Aorta (tissue), 5 donors: Measurements from ENCODE around the gene CDH15. TPM values are rescaled to one million over a fixed set of nuclear protein-coding genes. Genes with fewer than 3 reads are reported as not detected.
A peak's percentile ranks its signal among the peaks of the same experiment; 100 is the strongest.

Experiments
- ATAC-seq: fragments of 200-7000 bp; cut with Tn5 transposase; one replicate; pipeline ENCODE4 v1.9.1; 2022; ENCODE audit warnings: moderate library complexity; ENCODE audit not compliant: low FRiP score
- DNase-seq, 2 donors: peaks; one replicate each; pipeline ENCODE4 v3.0.0-alpha.2; 2020
- H3K27ac ChIP-seq, 2 donors: one replicate each; pipeline ENCODE4 v1.5.1; 2013; ENCODE audit warnings: low read length in 2 of 2, mild to moderate bottlenecking in 2 of 2, moderate library complexity in 2 of 2, control low read depth in 1 of 2, inconsistent platforms in 1 of 2, low read depth in 1 of 2
- H3K27me3 ChIP-seq, 2 donors: one replicate each; pipeline ENCODE4 v1.6.1; 2013; ENCODE audit warnings: control low read depth in 1 of 2, low read length in 1 of 2, mild to moderate bottlenecking in 1 of 2, moderate library complexity in 1 of 2; ENCODE audit not compliant: insufficient read depth in 2 of 2, control insufficient read depth in 1 of 2
- H3K36me3 ChIP-seq, 2 donors: one replicate each; pipeline ENCODE4 v1.6.1; 2013; ENCODE audit warnings: control low read depth in 1 of 2, low read length in 1 of 2, mild to moderate bottlenecking in 1 of 2; ENCODE audit not compliant: insufficient read depth in 2 of 2, control insufficient read depth in 1 of 2
- H3K4me1 ChIP-seq, 2 donors: one replicate each; pipeline ENCODE4 v1.6.1; 2013; ENCODE audit warnings: low read length in 2 of 2, control low read depth in 1 of 2, mild to moderate bottlenecking in 1 of 2, moderate library complexity in 1 of 2; ENCODE audit not compliant: insufficient read depth in 2 of 2, control insufficient read depth in 1 of 2
- H3K4me3 ChIP-seq, 2 donors: one replicate each; pipeline ENCODE4 v1.5.1; 2013; ENCODE audit warnings: low read length in 2 of 2, control low read depth in 1 of 2, mild to moderate bottlenecking in 1 of 2
- H3K9me3 ChIP-seq: one replicate; pipeline ENCODE4 v1.6.1; 2013; ENCODE audit warnings: mild to moderate bottlenecking, low read length; ENCODE audit not compliant: control insufficient read depth
- WGBS, 2 donors: extraction: QIAGEN DNeasy Blood & Tissue Kit; methylation state at CpG; one replicate each; pipeline ENCODE4 v1.1.7; 2013; 5-methylcytosine and 5-hydroxymethylcytosine counted together
- intact Hi-C, 2 donors: fragments of 100-400 bp; cut with DNase I; formaldehyde crosslinking; loops; one replicate each; pipeline versions ENCODE4 v1.14.2 to v1.15.0; 2022
- polyA plus RNA-seq, 2 donors: library from polyadenylated mRNA; stranded (reverse); fragments of 200-250 nt; gene quantifications; one replicate each; pipeline ENCODE4 v1.2.3, GENCODE V29; 2013
- total RNA-seq, 2 donors: library from RNA; stranded (reverse); fragmentation: NEBNext Ultra II Directional; extraction: Animal tissue kit (Norgen Biotek cat#: 25700); gene quantifications; one replicate each; pipeline ENCODE4 v1.2.1, GENCODE V29; 2021
- donor health status: healthy with polysubstance abuse.
- donor health status: Bipolar disorder and iron deficiency.
- donor health status: DM: no; HTN: no; CAD: no.
- donor health status: DM: no; HTN: no; CAD: no.
- donor health status: DM: yes; HTN: yes; CAD: no.

The CDH15 gene
- total and polyA plus RNA-seq, 4 donors: 0.08 to 0.21 TPM; not detected in 2

DNA sequence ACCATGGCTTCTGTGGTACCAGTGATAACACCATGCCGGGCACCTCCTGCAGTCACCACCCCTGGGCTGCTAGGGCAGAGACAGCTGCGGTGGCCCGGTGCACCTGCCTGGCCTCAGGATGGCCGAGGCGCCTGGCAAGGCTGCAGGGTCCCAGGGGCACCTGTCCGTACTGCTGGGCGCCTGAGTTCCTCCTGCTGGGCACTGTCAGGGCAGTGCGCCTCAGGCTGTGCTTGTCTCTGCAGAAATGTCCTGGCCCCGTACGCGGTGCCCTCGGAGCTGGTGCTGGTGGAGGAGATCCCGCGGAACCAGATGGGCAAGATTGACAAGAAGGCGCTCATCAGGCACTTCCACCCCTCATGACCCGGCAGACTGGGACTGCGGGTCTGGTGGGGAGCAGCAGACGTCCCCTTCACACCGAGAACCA is 17.7 kb upstream of the CDH15 start:
- no peak for DNase-seq
- no peaks in the 10 kb centered on the region for H3K27me3 ChIP-seq
- no peak overlapping the region for H3K27ac ChIP-seq
- H3K36me3 ChIP-seq: no peaks in the 10 kb centered on the region
- intact Hi-C loops: no loop called here
- H3K4me3 ChIP-seq: no peak overlapping the region
- WGBS, 2 donors: 94 to 95% methylated on average over 19 of the region's 19 CpGs
- H3K4me1 ChIP-seq: no peaks in the 10 kb centered on the region
- ATAC-seq: no peak
- H3K9me3 ChIP-seq: no peaks in the 10 kb centered on the region

DNA sequence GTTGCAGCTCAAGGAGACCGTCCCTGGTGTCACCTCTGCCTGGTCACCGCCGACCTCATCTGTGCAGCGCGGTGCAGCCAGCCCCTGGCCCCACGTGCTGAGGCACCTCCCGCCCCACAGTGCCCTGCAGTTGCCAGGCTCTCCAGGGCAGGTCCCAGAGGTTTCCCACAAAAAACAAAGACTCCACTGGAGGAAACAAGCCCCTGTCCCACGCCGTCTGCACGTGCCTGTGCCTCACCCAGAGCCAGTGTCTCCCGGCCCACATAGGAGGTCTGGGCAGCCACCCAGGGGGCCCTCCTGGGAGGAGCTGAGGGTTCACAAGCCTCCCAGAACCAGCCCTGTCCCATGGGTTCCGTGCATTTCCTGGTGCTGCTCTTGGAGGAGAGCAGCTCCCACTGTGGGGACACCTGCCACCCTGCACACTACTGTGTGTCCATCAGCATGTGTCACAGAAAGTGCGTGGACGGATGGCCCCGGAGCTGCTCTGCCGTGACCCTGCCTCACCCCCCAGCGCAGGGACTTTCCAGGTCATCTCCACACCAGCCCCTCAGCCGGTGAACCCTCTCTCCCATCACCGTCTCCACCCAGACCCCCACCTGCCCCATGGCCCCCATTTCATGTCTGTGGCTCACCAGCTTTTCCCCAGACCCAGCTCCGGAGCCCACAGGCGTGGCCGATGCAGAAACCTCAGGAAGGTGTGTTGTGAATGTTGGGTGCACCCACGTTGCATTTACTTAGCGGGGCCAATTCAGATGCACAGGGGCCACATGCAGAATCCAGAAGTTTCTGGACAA is 17.0 kb upstream of the CDH15 start:
- H3K9me3 ChIP-seq: no peaks in the 10 kb centered on the region
- no peak for DNase-seq
- H3K36me3 ChIP-seq: no peaks in the 10 kb centered on the region
- H3K27me3 ChIP-seq: no peaks in the 10 kb centered on the region
- intact Hi-C loops: no loop called here
- no peak overlapping the region for H3K4me3 ChIP-seq
- no peak overlapping the region for H3K27ac ChIP-seq
- WGBS, 2 donors: 53 to 55% methylated on average over 24 of the region's 24 CpGs
- H3K4me1 ChIP-seq: no peaks in the 10 kb centered on the region
- ATAC-seq: peak; percentile 31

DNA sequence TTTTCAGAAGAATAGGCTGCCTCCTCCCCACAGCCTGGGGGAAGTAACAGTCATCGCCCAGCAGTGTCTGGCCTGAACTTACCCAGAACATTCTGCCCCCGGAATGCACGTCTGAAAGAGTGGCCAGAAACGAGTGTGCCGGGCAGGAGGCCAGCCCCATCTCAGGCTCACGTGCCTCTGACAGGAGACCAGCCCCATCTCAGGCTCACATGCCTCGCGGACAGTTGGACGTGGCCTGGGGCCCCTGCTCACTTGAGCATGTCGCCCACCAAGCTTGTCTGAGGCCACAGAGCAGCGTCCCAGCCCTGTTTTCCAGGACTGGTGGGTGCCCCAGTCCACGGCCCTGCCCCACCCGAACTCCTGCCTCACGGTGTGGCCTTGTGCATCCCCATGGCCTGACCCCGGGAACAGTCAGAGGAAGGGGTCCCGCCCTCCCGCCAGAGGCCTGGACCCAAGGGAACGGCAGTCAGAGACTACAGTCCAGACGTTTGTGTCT is 16.3 kb upstream of the CDH15 start:
- intact Hi-C loops: no loop called here
- ATAC-seq (peak; percentile 57), DNase-seq (no peak)
- Histone ChIP-seq H3K4me3 (no peak overlapping the region), H3K9me3 (no peaks in the 10 kb centered on the region), H3K27me3 (no peaks in the 10 kb centered on the region), H3K27ac (no peak overlapping the region), H3K4me1 (no peaks in the 10 kb centered on the region), H3K36me3 (no peaks in the 10 kb centered on the region)
- 10 to 12% methylated on average over 19 of the region's 19 CpGs for WGBS, 2 donors

DNA sequence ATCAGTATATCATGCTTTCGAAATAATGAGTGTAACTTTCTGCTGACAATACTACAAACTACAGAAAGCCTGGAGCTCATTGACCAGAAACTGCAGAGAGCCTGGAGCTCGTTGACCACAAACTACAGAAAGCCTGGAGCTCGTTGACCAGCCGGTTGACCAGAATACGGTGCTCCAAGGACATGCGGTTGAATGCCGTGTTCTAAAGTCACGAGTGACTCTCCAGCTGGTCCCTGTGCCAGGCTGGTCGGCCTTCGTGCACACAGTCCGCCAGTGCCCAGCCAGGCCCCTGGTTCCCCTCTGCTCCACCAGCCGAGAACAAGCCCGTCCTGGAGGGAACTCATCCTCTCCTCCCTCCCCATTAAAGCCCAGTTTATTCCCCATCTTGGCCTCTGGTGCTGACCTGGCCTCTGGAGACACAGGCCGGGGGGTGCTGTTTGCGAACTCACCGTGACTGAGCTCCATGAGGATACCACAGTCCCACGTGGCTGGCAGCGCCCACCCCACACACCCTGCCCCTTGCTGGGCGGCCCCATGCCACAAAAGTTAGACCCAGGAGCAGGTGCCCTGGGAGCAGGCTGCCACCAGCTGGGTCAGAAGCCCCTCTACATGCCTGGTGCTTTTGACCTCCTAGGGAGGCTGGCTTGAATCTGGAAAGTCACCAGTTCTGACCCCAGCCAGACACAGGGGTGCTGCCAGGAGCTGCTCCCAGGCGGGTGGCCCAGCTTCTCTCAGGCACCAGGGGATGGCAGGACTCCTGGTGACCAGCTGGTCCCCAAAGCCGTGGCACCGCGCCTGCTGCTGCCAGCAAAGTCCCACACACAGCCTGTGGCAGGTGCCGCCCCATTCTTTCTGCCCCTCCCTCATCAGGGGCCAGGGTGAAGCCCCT is 15.5 kb upstream of the CDH15 start:
- intact Hi-C loops: no loop called here
- no peak overlapping the region for H3K27ac ChIP-seq
- ATAC-seq (no peak), DNase-seq (no peak)
- H3K9me3 ChIP-seq: no peaks in the 10 kb centered on the region
- 41 to 45% methylated on average over 24 of the region's 24 CpGs for WGBS, 2 donors
- H3K27me3 ChIP-seq: no peaks in the 10 kb centered on the region
- no peak overlapping the region for H3K4me3 ChIP-seq
- no peaks in the 10 kb centered on the region for H3K36me3 ChIP-seq
- no peaks in the 10 kb centered on the region for H3K4me1 ChIP-seq

DNA sequence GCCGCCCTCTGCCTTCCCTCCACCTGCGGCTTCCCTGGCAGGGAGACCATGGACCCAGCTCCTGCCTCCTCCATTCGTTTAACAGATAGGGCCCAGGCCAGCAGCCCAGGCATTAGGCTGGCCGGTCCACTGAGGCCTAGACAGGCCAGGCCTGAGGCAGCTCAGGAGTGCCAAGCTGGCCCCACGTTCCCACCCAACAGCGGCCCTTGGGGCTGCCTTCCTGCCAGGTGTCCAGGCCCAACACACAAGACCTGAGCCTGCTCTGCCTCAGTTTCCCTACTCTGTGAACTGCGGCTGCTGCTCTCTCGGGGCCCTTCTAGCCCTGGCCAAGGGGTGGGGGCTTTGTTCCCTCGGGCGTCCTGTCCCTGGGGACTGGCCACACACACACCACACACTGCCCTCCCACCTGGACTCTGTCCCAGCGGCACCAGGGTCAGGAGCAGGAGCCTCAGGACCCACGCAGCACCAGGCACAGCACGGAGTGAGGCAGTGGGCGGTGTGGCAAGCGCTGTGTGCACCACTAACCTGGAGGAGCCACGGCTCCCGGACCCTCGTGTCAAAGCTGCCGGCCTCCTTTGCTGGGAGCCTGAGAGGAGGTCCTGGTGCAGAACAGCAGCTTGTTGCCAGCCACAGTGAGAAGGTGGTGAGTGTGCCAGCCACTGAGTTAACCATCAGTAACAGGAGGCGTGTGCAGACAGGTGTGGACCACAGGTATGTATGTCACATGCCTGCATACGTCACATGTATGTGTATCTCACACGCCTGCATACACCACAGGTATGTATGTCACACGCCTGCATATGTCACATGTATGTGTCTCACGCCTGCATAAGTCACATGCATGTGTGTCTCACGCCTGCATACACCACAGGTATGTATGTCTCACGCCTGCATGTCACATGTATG is 14.6 kb upstream of the CDH15 start:
- Histone ChIP-seq H3K36me3 (no peaks in the 10 kb centered on the region), H3K4me3 (no peak overlapping the region), H3K27me3 (no peaks in the 10 kb centered on the region), H3K4me1 (no peaks in the 10 kb centered on the region), H3K9me3 (no peaks in the 10 kb centered on the region), H3K27ac (no peak overlapping the region)
- WGBS, 2 donors: 52 to 58% methylated on average over 26 of the region's 26 CpGs
- intact Hi-C loops: no loop called here
- DNase-seq: no peak
- ATAC-seq: no peak

DNA sequence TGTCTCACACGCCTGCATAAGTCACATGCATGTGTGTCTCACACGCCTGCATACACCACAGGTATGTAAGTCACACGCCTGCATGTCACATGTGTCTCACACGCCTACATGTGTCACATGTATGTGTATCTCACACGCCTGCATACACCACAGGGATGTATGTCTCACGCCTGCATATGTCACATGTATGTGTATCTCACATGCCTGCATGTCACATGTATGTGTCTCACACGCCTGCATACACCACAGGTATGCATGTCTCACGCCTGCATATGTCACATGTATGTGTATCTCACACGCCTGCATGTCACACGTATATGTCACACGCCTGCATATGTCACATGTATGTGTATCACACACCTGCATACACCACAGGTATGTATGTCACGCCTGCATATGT is 13.8 kb upstream of the CDH15 start:
- Histone ChIP-seq H3K4me3 (no peak overlapping the region), H3K9me3 (no peaks in the 10 kb centered on the region), H3K4me1 (no peaks in the 10 kb centered on the region), H3K27ac (no peak overlapping the region), H3K36me3 (no peaks in the 10 kb centered on the region), H3K27me3 (no peaks in the 10 kb centered on the region)
- 93 to 96% methylated on average over 12 of the region's 12 CpGs for WGBS, 2 donors
- no peak for DNase-seq
- no peak for ATAC-seq
- intact Hi-C loops: no loop called here

DNA sequence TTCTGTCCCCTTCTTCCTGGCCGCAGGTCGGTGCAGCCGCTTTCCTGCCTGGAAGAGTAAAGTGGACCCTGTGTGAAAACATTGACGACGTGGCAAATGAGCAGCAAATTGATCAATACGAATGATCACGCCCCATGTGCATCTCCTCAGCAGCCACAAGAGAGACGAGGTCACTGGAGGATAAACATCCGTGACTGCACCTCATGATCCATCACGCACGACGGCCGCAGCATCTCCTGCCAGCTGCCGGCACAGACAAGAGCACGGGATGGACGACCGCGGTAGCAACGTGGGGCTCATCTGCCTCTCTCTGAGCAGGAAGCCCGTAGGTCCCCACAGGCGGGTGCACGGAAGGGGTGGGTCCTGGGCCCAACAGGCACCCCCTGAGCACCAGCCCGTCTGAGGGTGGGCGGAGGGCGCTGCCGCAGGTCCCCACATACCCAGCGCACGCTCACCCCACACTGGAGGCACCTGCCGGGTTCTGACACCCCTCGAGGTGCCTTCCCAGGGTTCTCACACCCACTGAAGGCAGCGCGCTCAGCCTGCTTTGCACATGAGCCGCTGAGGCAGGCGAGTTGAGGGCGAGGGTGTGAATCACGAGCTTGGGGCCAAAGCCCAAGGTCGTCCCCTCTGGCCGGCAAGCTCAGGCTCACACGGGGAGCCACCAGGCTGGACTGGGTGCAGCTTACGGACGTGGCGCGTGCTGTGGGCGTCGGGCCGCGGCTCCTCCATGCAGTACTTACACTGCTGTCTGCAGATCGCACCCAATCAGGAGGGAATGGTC is 12.3 kb upstream of the CDH15 start:
- Histone ChIP-seq H3K9me3 (no peaks in the 10 kb centered on the region), H3K4me1 (no peaks in the 10 kb centered on the region), H3K27ac (no peak overlapping the region), H3K4me3 (no peak overlapping the region), H3K36me3 (no peaks in the 10 kb centered on the region), H3K27me3 (no peaks in the 10 kb centered on the region)
- ATAC-seq: no peak
- intact Hi-C loops: no loop called here
- DNase-seq: no peak
- 85% methylated on average over 48 of the region's 48 CpGs for WGBS, 2 donors
